GM23338 (cell line): ENCODE measurements around the gene STRIT1. TPM values are rescaled to one million over a fixed set of nuclear protein-coding genes. Genes with fewer than 3 reads are reported as not detected.

Source experiments
- ATAC-seq: fragments of 200-7000 bp; cut with Tn5 transposase; 3 replicates; pipeline ENCODE4 v1.9.1; 2020
- DNase-seq: peaks from one replicate; pipeline ENCODE4 v3.0.0-alpha.2; 2015; ENCODE audit warnings: low spot score
- H2AFZ ChIP-seq: fragments of 200-600 bp; sonication (generic); 2 replicates; pipeline ENCODE4 v1.8.0; 2016; ENCODE audit warnings: antibody characterized with exemption, mild to moderate bottlenecking, moderate library complexity
- H3F3A ChIP-seq: fragments of 200-600 bp; sonication (generic); replicated peaks from 2 replicates; pipeline ENCODE4 v1.8.0; 2017; ENCODE audit warnings: antibody characterized with exemption, mixed run types, low read depth
- H3K27ac ChIP-seq: fragments of 200-600 bp; sonication (generic); 2 replicates; pipeline ENCODE4 v1.6.1; 2016; ENCODE audit warnings: low read depth
- H3K27me3 ChIP-seq: fragments of 200-600 bp; sonication (generic); 2 replicates; pipeline ENCODE4 v1.8.0; 2016; ENCODE audit warnings: mild to moderate bottlenecking, mixed run types, moderate library complexity; ENCODE audit not compliant: insufficient read depth
- H3K36me3 ChIP-seq: fragments of 200-600 bp; sonication (generic); 2 replicates; pipeline ENCODE4 v1.8.0; 2016; ENCODE audit warnings: mild to moderate bottlenecking; ENCODE audit not compliant: insufficient read depth
- H3K4me1 ChIP-seq: fragments of 200-600 bp; sonication (generic); 2 replicates; pipeline ENCODE4 v1.8.0; 2016; ENCODE audit warnings: mild to moderate bottlenecking, moderate library complexity; ENCODE audit not compliant: insufficient read depth
- H3K4me2 ChIP-seq: fragments of 200-600 bp; sonication (generic); 2 replicates; pipeline ENCODE4 v1.7.1; 2017; ENCODE audit warnings: mixed run types
- H3K4me3 ChIP-seq: fragments of 200-600 bp; sonication (generic); 2 replicates; pipeline ENCODE4 v1.6.1; 2016; ENCODE audit warnings: mixed run types
- H3K79me2 ChIP-seq: fragments of 200-600 bp; sonication (generic); replicated peaks from 2 replicates; pipeline ENCODE4 v1.8.0; 2017; ENCODE audit warnings: mild to moderate bottlenecking; ENCODE audit not compliant: insufficient read depth
- H3K9me2 ChIP-seq: fragments of 200-600 bp; sonication (generic); 2 replicates; pipeline ENCODE4 v1.8.0; 2017; ENCODE audit not compliant: insufficient read depth
- H4K20me1 ChIP-seq: fragments of 200-600 bp; sonication (generic); replicated peaks from 2 replicates; pipeline ENCODE4 v1.8.0; 2017; ENCODE audit warnings: mild to moderate bottlenecking; ENCODE audit not compliant: insufficient read depth
- H3K27ac Mint-ChIP-seq: 2 replicates; pipeline ENCODE4 v1.8.0; 2020; ENCODE audit warnings: inconsistent platforms, mild to moderate bottlenecking, moderate library complexity, mixed read lengths
- H3K27me3 Mint-ChIP-seq: 3 replicates; pipeline ENCODE4 v1.8.0; 2022; ENCODE audit warnings: low read depth, mild to moderate bottlenecking, moderate library complexity, mixed read lengths, inconsistent platforms; ENCODE audit not compliant: insufficient read depth, poor library complexity
- H3K36me3 Mint-ChIP-seq: 3 replicates; pipeline ENCODE4 v1.8.0; 2021; ENCODE audit warnings: low read depth, mild to moderate bottlenecking, inconsistent platforms, moderate library complexity, mixed read lengths
- H3K4me1 Mint-ChIP-seq: 3 replicates; pipeline ENCODE4 v1.8.0; 2020; ENCODE audit warnings: mild to moderate bottlenecking, inconsistent platforms, mixed read lengths
- H3K4me3 Mint-ChIP-seq: 3 replicates; pipeline ENCODE4 v1.8.0; 2021; ENCODE audit warnings: moderate library complexity, mild to moderate bottlenecking, inconsistent platforms, mixed read lengths
- H3K9me3 Mint-ChIP-seq: 3 replicates; pipeline ENCODE4 v1.8.0; 2020; ENCODE audit warnings: moderate library complexity, mild to moderate bottlenecking, inconsistent platforms, mixed read lengths
- CTCF ChIP-seq, 2 experiments: fragments of 200-600 bp in 1 of 2; sonication (generic) in 1 of 2; conservative IDR thresholded peaks; 2 replicates each; pipeline versions ENCODE4 v1.5.1 to v1.6.1; 2016 to 2017; ENCODE audit warnings: antibody characterized with exemption in 2 of 2, low read depth in 2 of 2, mild to moderate bottlenecking in 2 of 2, moderate library complexity in 1 of 2
- ETS1 ChIP-seq: IDR thresholded peaks from 2 replicates; pipeline ENCODE4 v1.6.1; 2016; ENCODE audit warnings: antibody characterized with exemption
- EZH2 ChIP-seq: fragments of 200-600 bp; sonication (generic); IDR thresholded peaks from one replicate; pipeline ENCODE4 v1.8.0; 2017; ENCODE audit warnings: antibody characterized with exemption, mild to moderate bottlenecking, low read depth; ENCODE audit not compliant: unreplicated experiment
- POLR2AphosphoS5 ChIP-seq: IDR thresholded peaks from 2 replicates; pipeline ENCODE4 v1.6.1; 2016; ENCODE audit warnings: antibody characterized with exemption, low read depth
- REST ChIP-seq: IDR thresholded peaks from one replicate; pipeline ENCODE4 v1.6.1; 2018; ENCODE audit warnings: antibody characterized with exemption; ENCODE audit not compliant: unreplicated experiment
- polyA plus RNA-seq: library from polyadenylated mRNA; unstranded; fragments of >200 nt; fragmentation: Nextera tagmentation; extraction: Ambion mirVana; gene quantifications from 2 replicates; pipeline ENCODE4 v1.2.1, GENCODE V29; 2016
- total RNA-seq: library from RNA; depleted of rRNA; stranded (reverse); fragments of >200 nt; shearing (Covaris generic); gene quantifications from 2 replicates; pipeline ENCODE4 v1.2.3, GENCODE V29; 2014

The STRIT1 gene
- total and polyA plus RNA-seq, 2 experiments from 2014 or later: 1.5 to 1.6 TPM

- TF ChIP-seq ETS1 (no peak), EZH2 (no peak)
These were observed 44.8 kb downstream of the STRIT1 start (continued) for GRCh38 chr3:155248531-155249187.

- no peak for ATAC-seq
- Histone ChIP-seq H3K4me3 (no peak overlapping the region), H3K4me2 (no peak overlapping the region), H4K20me1 (no peaks in the 10 kb centered on the region), H3F3A (no peaks in the 10 kb centered on the region), H2AFZ (no peak overlapping the region), H3K27ac (no peak overlapping the region), H3K79me2 (no peaks in the 10 kb centered on the region), H3K27me3 (no peaks in the 10 kb centered on the region), H3K4me1 (no peaks in the 10 kb centered on the region), H3K9me2 (peaks cover 28% of the 10 kb centered on the region; the same call in 1 of the 2 replicates), H3K36me3 (no peaks in the 10 kb centered on the region)
- no peak for DNase-seq
- TF ChIP-seq REST: no peak
- TF ChIP-seq POLR2AphosphoS5: no peak
- Mint-ChIP-seq H3K27ac (no peak overlapping the region), H3K27me3 (peaks cover 7% of the 10 kb centered on the region), H3K36me3 (peaks cover 19% of the 10 kb centered on the region), H3K9me3 (peaks cover 13% of the 10 kb centered on the region), H3K4me1 (no peaks in the 10 kb centered on the region), H3K4me3 (no peak overlapping the region)
These were observed 48.8 kb downstream of the STRIT1 start for GRCh38 chr3:155244699-155245098.

- no peaks in the 10 kb centered on the region for H3K4me1 ChIP-seq
- no peak overlapping the region for H3K4me2 ChIP-seq
- Mint-ChIP-seq H3K4me1 (no peaks in the 10 kb centered on the region), H3K4me3 (no peak overlapping the region), H3K27me3 (peaks cover 7% of the 10 kb centered on the region), H3K27ac (no peak overlapping the region), H3K9me3 (peaks cover 17% of the 10 kb centered on the region), H3K36me3 (peaks cover 24% of the 10 kb centered on the region)
- peaks cover 24% of the 10 kb centered on the region; the same call in 1 of the 2 replicates for H3K9me2 ChIP-seq
- TF ChIP-seq POLR2AphosphoS5 (no peak), CTCF (conservative IDR thresholded peaks at IDR 0.05; ENCODE audit: low read depth in 2 of 2) (no peak)
- H3F3A ChIP-seq: no peaks in the 10 kb centered on the region
- H3K79me2 ChIP-seq: no peaks in the 10 kb centered on the region
- H3K27me3 ChIP-seq: no peaks in the 10 kb centered on the region
- H4K20me1 ChIP-seq: no peaks in the 10 kb centered on the region
- H3K4me3 ChIP-seq: no peak overlapping the region
- no peak overlapping the region for H3K27ac ChIP-seq
- H2AFZ ChIP-seq: no peak overlapping the region
- DNase-seq (no peak), ATAC-seq (no peak)
- H3K36me3 ChIP-seq: no peaks in the 10 kb centered on the region
These were observed 49.3 kb downstream of the STRIT1 start for GRCh38 chr3:155244216-155244615.
